ENCODE measurements around the gene TRAPPC12.
A peak's percentile ranks its signal among the peaks of the same experiment; 100 is the strongest.

TRAPPC12 gene

DNA sequence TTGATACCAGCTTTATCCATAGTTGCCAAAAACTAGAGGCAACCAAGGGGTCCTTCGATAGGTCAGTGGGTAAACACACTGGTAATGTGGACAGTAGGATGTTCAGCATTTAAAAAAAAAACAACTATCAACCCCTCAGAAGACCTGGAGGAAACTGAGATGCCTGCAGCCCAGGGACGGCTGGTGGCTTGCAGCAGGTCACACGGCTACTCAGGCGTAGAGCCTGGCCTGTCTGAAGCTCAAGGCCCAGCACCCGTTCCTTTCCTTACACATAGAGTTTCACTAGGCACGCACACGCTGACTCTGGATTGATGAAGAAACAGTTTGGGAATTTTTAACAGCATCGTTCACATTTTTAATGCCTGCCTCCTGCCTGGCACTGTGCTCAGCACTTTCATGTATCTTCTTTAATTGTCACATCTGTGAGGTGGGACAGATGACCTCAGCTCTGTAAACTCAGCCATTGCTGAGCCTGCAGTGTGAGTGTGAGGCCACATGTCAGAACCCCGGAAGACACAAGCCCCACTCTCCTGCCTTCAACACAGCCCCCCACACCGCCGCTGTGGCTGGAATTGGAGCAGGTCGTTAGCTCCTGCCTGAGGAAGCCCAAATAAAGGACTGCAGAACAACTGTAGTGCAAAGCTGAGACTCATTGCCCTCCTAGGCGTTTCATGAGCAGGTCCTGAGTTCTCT, 40.7 kb downstream of the TRAPPC12 start:
- TF ChIP-seq CTCF (IDR thresholded peaks at IDR 0.05; ENCODE audit: low read depth, low read length) = no peak
- H3K4me3 ChIP-seq (ENCODE audit: low read depth, low read length) = no peak overlapping the region

DNA sequence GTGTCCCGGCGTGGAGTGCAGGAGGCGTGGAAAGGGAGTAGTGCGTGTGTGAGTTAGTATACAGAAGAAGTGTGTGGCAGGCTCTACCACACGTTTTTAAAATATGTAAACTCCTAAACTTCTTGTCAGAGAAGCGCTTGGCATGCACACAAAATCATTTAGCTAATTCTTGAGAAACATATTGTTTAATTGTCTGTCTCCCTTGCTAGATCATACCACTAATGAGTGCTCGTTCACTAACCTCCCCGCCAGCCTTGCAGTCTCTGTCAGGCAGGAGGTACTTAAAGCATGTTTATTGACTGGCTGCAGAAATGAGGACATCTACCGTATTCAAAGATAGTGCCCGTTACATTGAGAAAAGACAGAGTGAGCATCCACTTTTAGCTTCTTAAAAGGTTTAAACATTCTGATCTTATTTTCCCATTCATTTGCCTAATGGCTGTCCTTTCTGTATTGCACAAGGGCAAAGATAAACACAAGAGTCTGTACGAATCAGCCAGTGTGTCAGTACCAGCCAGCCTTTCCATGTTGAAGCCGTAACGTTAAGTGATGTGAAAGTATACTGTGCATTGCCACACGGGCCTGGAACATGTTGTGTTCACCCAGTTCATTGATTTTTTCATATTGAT, 41.4 kb downstream of the TRAPPC12 start:
- H3K4me3 ChIP-seq (ENCODE audit: low read depth, low read length) = no peak overlapping the region
- no peak for TF ChIP-seq CTCF (IDR thresholded peaks at IDR 0.05; ENCODE audit: low read depth, low read length)

DNA sequence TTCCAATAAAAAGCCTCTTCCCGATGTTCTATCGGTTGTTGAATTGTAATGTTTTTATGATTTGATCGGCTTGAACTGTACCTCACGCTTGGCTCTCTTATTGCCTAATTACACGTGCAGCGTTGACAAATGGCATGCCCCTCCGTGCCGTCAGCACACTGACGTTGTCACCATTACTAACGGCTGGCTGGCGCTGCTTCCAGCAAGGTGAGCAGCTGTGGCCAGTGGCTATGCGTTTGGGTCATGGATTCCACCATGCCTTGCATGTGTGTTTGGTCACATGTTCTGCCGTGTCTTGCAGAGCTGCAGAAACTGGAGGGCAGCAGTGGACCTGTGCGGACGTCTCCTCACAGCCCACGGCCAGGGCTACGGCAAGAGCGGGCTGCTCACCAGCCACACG, 42.1 kb downstream of the TRAPPC12 start:
- TF ChIP-seq CTCF (IDR thresholded peaks at IDR 0.05; ENCODE audit: low read depth, low read length) = no peak
- H3K4me3 ChIP-seq (ENCODE audit: low read depth, low read length) = no peak overlapping the region

DNA sequence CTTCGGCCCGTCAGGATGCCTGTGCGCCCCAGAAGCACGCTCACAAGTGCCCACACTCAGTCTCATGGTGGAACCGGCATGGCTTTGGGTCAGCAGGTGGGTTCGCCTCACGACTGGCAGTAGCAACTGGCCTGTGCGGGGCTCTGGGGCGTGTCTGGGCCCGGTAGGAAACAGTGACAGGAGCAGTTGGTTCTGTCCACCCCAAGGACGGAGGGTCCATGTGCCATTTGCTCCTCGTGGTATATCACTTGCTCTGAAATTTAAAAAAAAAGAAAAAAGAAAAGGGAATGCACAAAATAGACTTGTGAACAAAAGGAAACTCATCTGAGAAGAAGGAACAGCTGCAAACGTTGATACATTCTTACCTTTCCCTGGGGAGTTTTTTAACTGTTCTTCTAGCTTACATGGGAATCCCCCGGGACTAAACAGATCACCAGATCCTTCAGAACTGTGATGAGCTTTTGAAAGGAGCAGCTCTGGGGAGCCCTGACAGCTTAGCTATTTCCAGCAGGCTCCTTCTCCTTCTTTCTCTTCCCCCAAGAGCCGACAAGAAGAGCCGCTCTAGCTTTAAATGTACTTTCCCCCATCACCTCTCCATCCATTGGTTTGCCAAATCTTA, 42.8 kb downstream of the TRAPPC12 start:
- H3K4me3 ChIP-seq (ENCODE audit: low read depth, low read length) = no peak overlapping the region
- no peak for TF ChIP-seq CTCF (IDR thresholded peaks at IDR 0.05; ENCODE audit: low read depth, low read length)

DNA sequence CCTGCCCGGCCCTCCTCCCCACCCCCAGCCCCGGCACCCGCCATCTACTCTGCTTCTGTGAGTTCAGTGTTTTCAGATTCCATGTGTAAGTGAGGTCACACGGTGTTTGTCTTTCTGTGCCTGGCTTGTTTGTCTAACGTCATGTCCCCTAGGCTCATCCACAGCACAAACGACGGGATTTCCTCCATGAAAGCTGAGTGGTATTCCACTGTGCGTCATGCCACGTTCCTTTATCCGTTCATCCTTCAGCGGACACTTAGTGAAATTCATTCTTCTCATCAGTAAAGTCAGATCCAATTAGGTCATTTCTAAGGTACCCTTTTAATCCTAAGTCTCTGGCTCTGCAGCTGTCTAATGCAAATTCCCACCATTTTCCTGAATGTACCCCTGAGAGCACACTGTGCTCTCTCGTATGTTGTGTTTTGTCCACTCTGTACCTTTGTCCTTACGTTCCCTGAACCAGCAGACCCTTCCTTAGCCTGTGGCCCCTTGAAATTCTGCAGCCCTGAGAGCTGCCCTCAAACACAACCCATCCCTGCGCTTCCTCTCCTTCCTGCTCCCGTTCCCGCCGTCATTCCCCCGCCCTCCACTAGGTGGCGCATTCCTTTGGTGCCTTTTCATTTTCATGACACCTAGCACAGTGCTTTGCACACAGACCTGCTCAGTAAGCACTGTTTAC, 44.1 kb downstream of the TRAPPC12 start:
- TF ChIP-seq CTCF (IDR thresholded peaks at IDR 0.05; ENCODE audit: low read depth, low read length) = peak; percentile 98

GRCh38 chr2:3424171-3424795, 44.8 kb downstream of the TRAPPC12 start:
- H3K4me3 ChIP-seq (ENCODE audit: low read depth, low read length) = no peak overlapping the region
- no peak for TF ChIP-seq CTCF (IDR thresholded peaks at IDR 0.05; ENCODE audit: low read depth, low read length)

More for the DNA sequence above, 44.1 kb downstream of the TRAPPC12 start:
- H3K4me3 ChIP-seq (ENCODE audit: low read depth, low read length) = no peak overlapping the region
